ENCODE measurements around the gene FLT4. TPM values are rescaled to one million over a fixed set of nuclear protein-coding genes. Genes with fewer than 3 reads are reported as not detected.

The FLT4 gene
- polyA plus RNA-seq, 1 donor from 2014 or later: 0.04 TPM

DNA sequence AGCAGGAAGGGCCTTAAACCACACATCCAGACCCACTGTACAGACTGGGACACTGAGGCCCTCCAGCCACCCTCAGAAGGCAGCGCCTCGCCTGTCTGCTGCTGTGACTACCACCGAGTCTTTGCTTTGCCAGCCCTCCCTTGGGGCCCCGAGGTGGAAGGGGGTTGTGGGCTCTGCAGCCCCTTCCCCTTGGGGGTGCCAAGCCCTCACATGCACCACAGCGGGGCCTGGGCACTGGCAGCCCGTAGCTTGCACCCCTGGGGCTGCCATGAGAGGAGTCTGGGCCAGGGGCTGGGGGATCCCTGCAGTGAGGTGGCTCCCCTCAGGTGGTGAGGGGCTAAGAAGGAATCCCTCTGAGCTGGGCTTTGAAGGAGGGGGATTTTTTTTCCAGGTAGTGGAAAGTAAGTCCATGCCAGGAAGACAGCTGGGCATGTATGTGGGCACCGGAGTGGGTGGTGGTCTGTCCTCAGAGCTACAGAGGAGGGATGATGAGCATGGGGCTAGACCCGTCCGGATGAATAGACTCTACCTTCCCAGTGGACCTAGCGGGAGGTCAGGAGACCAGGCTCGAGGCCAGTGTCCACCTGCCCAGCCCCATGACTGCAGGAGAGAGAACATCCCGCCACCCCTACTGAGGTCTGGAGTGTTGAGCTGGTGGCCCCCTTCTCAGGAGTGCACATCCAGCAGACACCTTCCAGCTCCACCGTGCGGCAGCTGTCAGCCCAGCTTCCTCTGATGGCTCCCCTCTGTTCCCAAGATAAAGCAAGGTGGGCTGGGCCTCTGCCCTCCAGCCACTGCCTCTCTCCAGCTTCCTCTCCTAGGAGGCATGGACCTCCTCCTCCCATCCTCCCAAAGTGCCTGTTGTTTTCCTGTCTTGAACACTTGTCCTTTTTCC, 15.9 kb downstream of the FLT4 start:
- H3K79me2 ChIP-seq (replicated peaks; ENCODE audit: insufficient read depth, low read length): no peaks in the 10 kb centered on the region
- no peak overlapping the region for H3K27ac ChIP-seq (ENCODE audit: low read length)
- H3K4me3 ChIP-seq (ENCODE audit: low read length): no peak overlapping the region
- TF ChIP-seq TAF1 (IDR thresholded peaks at IDR 0.05; ENCODE audit: low read depth): no peak
- no peak for TF ChIP-seq RAD21 (conservative IDR thresholded peaks at IDR 0.05)
- no peak for TF ChIP-seq SMC3 (conservative IDR thresholded peaks at IDR 0.05; ENCODE audit: poor library complexity)
- TF ChIP-seq EZH2 (IDR thresholded peaks at IDR 0.05; ENCODE audit: borderline replicate concordance, insufficient read depth, low read length, poor library complexity, severe bottlenecking): no peak
- TF ChIP-seq, protein P1, sequence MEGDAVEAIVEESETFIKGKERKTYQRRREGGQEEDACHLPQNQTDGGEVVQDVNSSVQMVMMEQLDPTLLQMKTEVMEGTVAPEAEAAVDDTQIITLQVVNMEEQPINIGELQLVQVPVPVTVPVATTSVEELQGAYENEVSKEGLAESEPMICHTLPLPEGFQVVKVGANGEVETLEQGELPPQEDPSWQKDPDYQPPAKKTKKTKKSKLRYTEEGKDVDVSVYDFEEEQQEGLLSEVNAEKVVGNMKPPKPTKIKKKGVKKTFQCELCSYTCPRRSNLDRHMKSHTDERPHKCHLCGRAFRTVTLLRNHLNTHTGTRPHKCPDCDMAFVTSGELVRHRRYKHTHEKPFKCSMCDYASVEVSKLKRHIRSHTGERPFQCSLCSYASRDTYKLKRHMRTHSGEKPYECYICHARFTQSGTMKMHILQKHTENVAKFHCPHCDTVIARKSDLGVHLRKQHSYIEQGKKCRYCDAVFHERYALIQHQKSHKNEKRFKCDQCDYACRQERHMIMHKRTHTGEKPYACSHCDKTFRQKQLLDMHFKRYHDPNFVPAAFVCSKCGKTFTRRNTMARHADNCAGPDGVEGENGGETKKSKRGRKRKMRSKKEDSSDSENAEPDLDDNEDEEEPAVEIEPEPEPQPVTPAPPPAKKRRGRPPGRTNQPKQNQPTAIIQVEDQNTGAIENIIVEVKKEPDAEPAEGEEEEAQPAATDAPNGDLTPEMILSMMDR (IDR thresholded peaks at IDR 0.05; ENCODE audit: poor library complexity, severe bottlenecking): no peak
- TF ChIP-seq, protein P2, sequence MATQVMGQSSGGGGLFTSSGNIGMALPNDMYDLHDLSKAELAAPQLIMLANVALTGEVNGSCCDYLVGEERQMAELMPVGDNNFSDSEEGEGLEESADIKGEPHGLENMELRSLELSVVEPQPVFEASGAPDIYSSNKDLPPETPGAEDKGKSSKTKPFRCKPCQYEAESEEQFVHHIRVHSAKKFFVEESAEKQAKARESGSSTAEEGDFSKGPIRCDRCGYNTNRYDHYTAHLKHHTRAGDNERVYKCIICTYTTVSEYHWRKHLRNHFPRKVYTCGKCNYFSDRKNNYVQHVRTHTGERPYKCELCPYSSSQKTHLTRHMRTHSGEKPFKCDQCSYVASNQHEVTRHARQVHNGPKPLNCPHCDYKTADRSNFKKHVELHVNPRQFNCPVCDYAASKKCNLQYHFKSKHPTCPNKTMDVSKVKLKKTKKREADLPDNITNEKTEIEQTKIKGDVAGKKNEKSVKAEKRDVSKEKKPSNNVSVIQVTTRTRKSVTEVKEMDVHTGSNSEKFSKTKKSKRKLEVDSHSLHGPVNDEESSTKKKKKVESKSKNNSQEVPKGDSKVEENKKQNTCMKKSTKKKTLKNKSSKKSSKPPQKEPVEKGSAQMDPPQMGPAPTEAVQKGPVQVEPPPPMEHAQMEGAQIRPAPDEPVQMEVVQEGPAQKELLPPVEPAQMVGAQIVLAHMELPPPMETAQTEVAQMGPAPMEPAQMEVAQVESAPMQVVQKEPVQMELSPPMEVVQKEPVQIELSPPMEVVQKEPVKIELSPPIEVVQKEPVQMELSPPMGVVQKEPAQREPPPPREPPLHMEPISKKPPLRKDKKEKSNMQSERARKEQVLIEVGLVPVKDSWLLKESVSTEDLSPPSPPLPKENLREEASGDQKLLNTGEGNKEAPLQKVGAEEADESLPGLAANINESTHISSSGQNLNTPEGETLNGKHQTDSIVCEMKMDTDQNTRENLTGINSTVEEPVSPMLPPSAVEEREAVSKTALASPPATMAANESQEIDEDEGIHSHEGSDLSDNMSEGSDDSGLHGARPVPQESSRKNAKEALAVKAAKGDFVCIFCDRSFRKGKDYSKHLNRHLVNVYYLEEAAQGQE (IDR thresholded peaks at IDR 0.05; ENCODE audit: borderline replicate concordance): no peak
- no peak for TF ChIP-seq MXI1 (conservative IDR thresholded peaks at IDR 0.05; ENCODE audit: poor library complexity, severe bottlenecking)
- no peak for TF ChIP-seq POLR2AphosphoS5 (IDR thresholded peaks at IDR 0.05)
- H3K36me3 ChIP-seq (ENCODE audit: insufficient read depth, low read length): no peaks in the 10 kb centered on the region
- no peaks in the 10 kb centered on the region for H3K9me2 ChIP-seq (ENCODE audit: insufficient read depth, low read length)
- H2AFZ ChIP-seq (ENCODE audit: low read depth, low read length): no peak overlapping the region
- no peaks in the 10 kb centered on the region for H3K9me3 ChIP-seq (ENCODE audit: low read length)
- H3K27me3 ChIP-seq (ENCODE audit: insufficient read depth, low read depth, low read length): no peaks in the 10 kb centered on the region
- no peak overlapping the region for H3K4me2 ChIP-seq (ENCODE audit: low read length)
- no peaks in the 10 kb centered on the region for H4K20me1 ChIP-seq (ENCODE audit: insufficient read depth)
- H3K9ac ChIP-seq (ENCODE audit: low read length): no peak overlapping the region
- H3F3A ChIP-seq (ENCODE audit: insufficient read depth, low read length, poor library complexity, severe bottlenecking): no peaks in the 10 kb centered on the region

GRCh38 chr5:180632768-180633167, 16.6 kb downstream of the FLT4 start:
- H3K9ac ChIP-seq (ENCODE audit: low read length): no peak overlapping the region
- H3K4me3 ChIP-seq (ENCODE audit: low read length): no peak overlapping the region
- no peaks in the 10 kb centered on the region for H3K9me3 ChIP-seq (ENCODE audit: low read length)
- H3K79me2 ChIP-seq (replicated peaks; ENCODE audit: insufficient read depth, low read length): no peaks in the 10 kb centered on the region
- TF ChIP-seq POLR2AphosphoS5 (IDR thresholded peaks at IDR 0.05): no peak
- TF ChIP-seq EP300 (conservative IDR thresholded peaks at IDR 0.05; ENCODE audit: poor library complexity, severe bottlenecking): no peak
- TF ChIP-seq, protein P2 (IDR thresholded peaks at IDR 0.05; ENCODE audit: borderline replicate concordance): no peak
- no peak for TF ChIP-seq EZH2 (IDR thresholded peaks at IDR 0.05; ENCODE audit: borderline replicate concordance, insufficient read depth, low read length, poor library complexity, severe bottlenecking)
- H3K9me2 ChIP-seq (ENCODE audit: insufficient read depth, low read length): no peaks in the 10 kb centered on the region
- no peaks in the 10 kb centered on the region for H4K20me1 ChIP-seq (ENCODE audit: insufficient read depth)
- H3K4me2 ChIP-seq (ENCODE audit: low read length): no peak overlapping the region
- H2AFZ ChIP-seq (ENCODE audit: low read depth, low read length): no peak overlapping the region
- no peaks in the 10 kb centered on the region for H3F3A ChIP-seq (ENCODE audit: insufficient read depth, low read length, poor library complexity, severe bottlenecking)
- H3K36me3 ChIP-seq (ENCODE audit: insufficient read depth, low read length): no peaks in the 10 kb centered on the region
- no peak overlapping the region for H3K27ac ChIP-seq (ENCODE audit: low read length)
- H3K27me3 ChIP-seq (ENCODE audit: insufficient read depth, low read depth, low read length): no peaks in the 10 kb centered on the region
